ENCODE measurements around the gene PRKACB. TPM values are rescaled to one million over a fixed set of nuclear protein-coding genes. Genes with fewer than 3 reads are reported as not detected.

PRKACB gene
- total and polyA plus RNA-seq, 2 of the 8 experiments (the other 6 are each of a cell fraction or from before 2014, with no cell fraction given), result 7.8 to 31.0 TPM

DNA sequence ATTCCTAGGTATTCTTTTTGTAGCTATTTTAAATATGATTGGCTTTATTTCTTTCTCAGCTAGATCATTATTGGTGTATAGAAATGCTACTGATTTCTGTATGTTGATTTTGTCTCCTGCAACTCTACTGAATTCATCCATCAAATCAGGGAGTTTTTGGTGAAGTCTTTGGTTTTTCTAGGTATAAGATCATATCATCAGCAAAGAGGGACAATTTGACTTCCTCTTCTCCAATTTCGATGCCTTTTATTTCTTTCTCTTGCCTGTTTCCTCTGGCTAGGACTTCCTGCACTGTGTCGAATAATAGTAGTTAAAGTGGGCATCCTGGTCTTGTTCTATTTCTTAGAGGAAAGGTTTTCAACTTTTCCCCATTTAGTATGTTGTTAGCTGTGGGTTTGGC lies 27.5 kb upstream of the PRKACB start:
- CTCF ChIA-PET (ENCODE audit: partially characterized antibody), result no interaction called here
- TF ChIP-seq EP300 (IDR thresholded peaks at IDR 0.05; ENCODE audit: borderline replicate concordance in 1 of 2, low read depth in 2 of 2, low read length in 2 of 2) (no peak), RXRA (IDR thresholded peaks at IDR 0.05; ENCODE audit: insufficient read depth, low read depth, low read length) (no peak), PHF8 (conservative IDR thresholded peaks at IDR 0.05; ENCODE audit: low read depth, low read length) (no peak), ZNF274 (IDR thresholded peaks at IDR 0.05; ENCODE audit: borderline replicate concordance, extremely low read depth, low read length) (no peak), TEAD4 (IDR thresholded peaks at IDR 0.05; ENCODE audit: low read depth, low read length) (no peak), CREB1 (IDR thresholded peaks at IDR 0.05) (no peak), TAF1 (IDR thresholded peaks at IDR 0.05; ENCODE audit: low read depth, low read length) (no peak), CHD1 (IDR thresholded peaks at IDR 0.05; ENCODE audit: low read depth, low read length) (no peak), KDM1A (IDR thresholded peaks at IDR 0.05; ENCODE audit: borderline replicate concordance, low read length) (no peak)
- TF ChIP-seq, protein P1, sequence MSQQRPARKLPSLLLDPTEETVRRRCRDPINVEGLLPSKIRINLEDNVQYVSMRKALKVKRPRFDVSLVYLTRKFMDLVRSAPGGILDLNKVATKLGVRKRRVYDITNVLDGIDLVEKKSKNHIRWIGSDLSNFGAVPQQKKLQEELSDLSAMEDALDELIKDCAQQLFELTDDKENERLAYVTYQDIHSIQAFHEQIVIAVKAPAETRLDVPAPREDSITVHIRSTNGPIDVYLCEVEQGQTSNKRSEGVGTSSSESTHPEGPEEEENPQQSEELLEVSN (IDR thresholded peaks at IDR 0.05), result no peak
- TF ChIP-seq, protein P2, sequence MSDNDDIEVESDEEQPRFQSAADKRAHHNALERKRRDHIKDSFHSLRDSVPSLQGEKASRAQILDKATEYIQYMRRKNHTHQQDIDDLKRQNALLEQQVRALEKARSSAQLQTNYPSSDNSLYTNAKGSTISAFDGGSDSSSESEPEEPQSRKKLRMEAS (IDR thresholded peaks at IDR 0.05), result no peak
- TF ChIP-seq, protein P3, sequence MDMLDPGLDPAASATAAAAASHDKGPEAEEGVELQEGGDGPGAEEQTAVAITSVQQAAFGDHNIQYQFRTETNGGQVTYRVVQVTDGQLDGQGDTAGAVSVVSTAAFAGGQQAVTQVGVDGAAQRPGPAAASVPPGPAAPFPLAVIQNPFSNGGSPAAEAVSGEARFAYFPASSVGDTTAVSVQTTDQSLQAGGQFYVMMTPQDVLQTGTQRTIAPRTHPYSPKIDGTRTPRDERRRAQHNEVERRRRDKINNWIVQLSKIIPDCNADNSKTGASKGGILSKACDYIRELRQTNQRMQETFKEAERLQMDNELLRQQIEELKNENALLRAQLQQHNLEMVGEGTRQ (IDR thresholded peaks at IDR 0.05; ENCODE audit: low read length), result no peak

More for the DNA sequence above, 27.5 kb upstream of the PRKACB start:
- Histone ChIP-seq H4K8ac (ENCODE audit: extremely low read depth, insufficient read depth, low read length) (no peak overlapping the region), H4K5ac (ENCODE audit: insufficient read length, low read depth, low read length) (no peak overlapping the region), H3K36me3 (ENCODE audit: control insufficient read depth in 2 of 4, insufficient read depth in 4 of 4, low read length in 3 of 4) (no peaks in the 10 kb centered on the region), H2BK20ac (ENCODE audit: low read length) (no peak overlapping the region), H2AK5ac (ENCODE audit: low read depth, low read length) (no peak overlapping the region), H3K14ac (ENCODE audit: insufficient read length) (no peak overlapping the region), H3K4me1 (replicated peaks in 1 of 4; ENCODE audit: control insufficient read depth in 3 of 4, insufficient read depth in 4 of 4, low read length in 3 of 4) (no peaks in the 10 kb centered on the region), H3K9me3 (ENCODE audit: insufficient read depth in 2 of 2, low read depth in 1 of 2, low read length in 1 of 2) (no peaks in the 10 kb centered on the region), H2BK5ac (ENCODE audit: low read depth, low read length) (no peak overlapping the region), H3K27ac (ENCODE audit: low read depth, low read length) (no peak overlapping the region), H4K20me1 (replicated peaks in 1 of 2; ENCODE audit: control insufficient read depth in 1 of 2, insufficient read depth in 2 of 2, low read length in 2 of 2) (no peaks in the 10 kb centered on the region), H3K79me2 (ENCODE audit: control insufficient read depth in 1 of 2, insufficient read depth in 2 of 2, low read length in 2 of 2) (peaks cover 0 to 3% of the 10 kb centered on the region in 2 experiments; a peak in 2 of 4 replicates), H3K56ac (replicated peaks; ENCODE audit: insufficient read length, low read depth, low read length) (no peak overlapping the region), H3K4me3 (ENCODE audit: extremely low read depth in 1 of 4, insufficient read depth in 2 of 4, low read depth in 3 of 4, low read length in 4 of 4) (no peak overlapping the region), H3K4ac (replicated peaks; ENCODE audit: insufficient read length, low read depth, low read length) (no peak overlapping the region), H2BK12ac (ENCODE audit: low read depth, low read length) (no peak overlapping the region), H3K23ac (ENCODE audit: insufficient read length) (no peak overlapping the region), H3K4me2 (ENCODE audit: insufficient read depth in 1 of 2, low read depth in 2 of 2, low read length in 2 of 2) (no peak overlapping the region), H3K9ac (replicated peaks in 1 of 4; ENCODE audit: extremely low read depth in 1 of 4, low read depth in 3 of 4, low read length in 3 of 4) (no peak overlapping the region), H3K18ac (ENCODE audit: extremely low read depth, low read length) (no peak overlapping the region), H3K79me1 (ENCODE audit: low read depth, low read length) (no peaks in the 10 kb centered on the region), H2BK15ac (ENCODE audit: low read length) (no peak overlapping the region), H2AFZ (ENCODE audit: low read length) (no peak overlapping the region), H3K27me3 (replicated peaks in 1 of 4; ENCODE audit: control insufficient read depth in 3 of 4, extremely low read depth in 1 of 4, insufficient read depth in 3 of 4, low read length in 3 of 4) (no peaks in the 10 kb centered on the region), H2BK120ac (replicated peaks; ENCODE audit: low read depth, low read length) (no peak overlapping the region), H4K91ac (replicated peaks; ENCODE audit: insufficient read length, low read length) (no peak overlapping the region), H3K23me2 (ENCODE audit: low read depth, low read length) (no peaks in the 10 kb centered on the region)
- POLR2A ChIA-PET (ENCODE audit: partially characterized antibody), result no interaction called here
- no peak for FAIRE-seq
- 97% methylated on average over 2 of the region's 2 CpGs; no CpG with 5 or more reads in 1 of the 2 experiments for WGBS, 2 experiments (ENCODE audit: extremely low coverage in 1 of 2, insufficient coverage in 1 of 2, insufficient read length in 1 of 2, insufficient replicate concordance in 2 of 2, low coverage in 1 of 2, low lambda C conversion rate in 2 of 2, missing lambda C conversion rate in 1 of 2)
- no peak for DNase-seq (ENCODE audit: low read depth in 1 of 2, low spot score in 2 of 2)

Data from H1 (cell line).